Endothelial cell of umbilical vein (primary cell): ENCODE measurements around the gene DTX3. TPM values are rescaled to one million over a fixed set of nuclear protein-coding genes. Genes with fewer than 3 reads are reported as not detected.

ENCODE experiments used
- polyA plus RNA-seq, 4 experiments: library from polyadenylated mRNA; depleted of rRNA in 3 of 4; stranded (reverse) in 3 of 4; unstranded in 1 of 4; fragments of >200 nt; gene quantifications; 2 replicates each; pipeline versions ENCODE4 v1.2.1 to v1.2.3, GENCODE V29; 2011 to 2012; ENCODE audit warnings: missing spikeins in 1 of 4
- total RNA-seq: library from RNA; stranded (reverse); gene quantifications from 2 replicates; pipeline ENCODE4 v1.2.3, GENCODE V29; 2021

The DTX3 gene
- total and polyA plus RNA-seq, 2 donors (not counting 3 experiments of a cell fraction or from before 2014, with no cell fraction given): 34.5 to 51.4 TPM

Other genes with a start within 250 kb of the DTX3 start
- gene R3HDM2, start 173.8 kb upstream of the DTX3 start, total RNA-seq: 31.3 and 36.6 TPM in 2 replicates
- gene R3HDM2, start 173.8 kb upstream of the DTX3 start, polyA plus RNA-seq: 26.1 and 28.0 TPM in 2 replicates
- not detected in 2 replicates for gene INHBC, start 170.0 kb upstream of the DTX3 start, total RNA-seq
- gene INHBC, start 170.0 kb upstream of the DTX3 start, polyA plus RNA-seq: 0.08 TPM in 1 of 2 replicates, not detected in the other
- gene INHBE, start 149.5 kb upstream of the DTX3 start, total RNA-seq: not detected in 2 replicates
- not detected in 2 replicates for gene INHBE, start 149.5 kb upstream of the DTX3 start, polyA plus RNA-seq
- gene GLI1, start 145.0 kb upstream of the DTX3 start, total RNA-seq: 0.29 and 1.1 TPM in 2 replicates
- gene GLI1, start 145.0 kb upstream of the DTX3 start, polyA plus RNA-seq: 0.10 and 0.14 TPM in 2 replicates
- 0.38 TPM in 1 of 2 replicates, not detected in the other for gene ARHGAP9, start 125.0 kb upstream of the DTX3 start, total RNA-seq
- gene ARHGAP9, start 125.0 kb upstream of the DTX3 start, polyA plus RNA-seq: 0.25 and 0.35 TPM in 2 replicates
- gene MARS1, start 116.8 kb upstream of the DTX3 start, total RNA-seq: 212 and 216 TPM in 2 replicates
- 98.8 and 118 TPM in 2 replicates for gene MARS1, start 116.8 kb upstream of the DTX3 start, polyA plus RNA-seq
- 9.8 and 13.7 TPM in 2 replicates for gene DDIT3, start 84.3 kb upstream of the DTX3 start, total RNA-seq
- 15.4 and 22.0 TPM in 2 replicates for gene DDIT3, start 84.3 kb upstream of the DTX3 start, polyA plus RNA-seq
- gene MBD6, start 82.0 kb upstream of the DTX3 start, total RNA-seq: 85.6 and 95.2 TPM in 2 replicates
- 8.5 and 10.6 TPM in 2 replicates for gene MBD6, start 82.0 kb upstream of the DTX3 start, polyA plus RNA-seq
- 157 and 161 TPM in 2 replicates for gene DCTN2, start 57.6 kb upstream of the DTX3 start, total RNA-seq
- 146 and 234 TPM in 2 replicates for gene DCTN2, start 57.6 kb upstream of the DTX3 start, polyA plus RNA-seq
- 0.12 and 0.35 TPM in 2 replicates for gene KIF5A, start 54.8 kb upstream of the DTX3 start, total RNA-seq
- gene KIF5A, start 54.8 kb upstream of the DTX3 start, polyA plus RNA-seq: 0.05 and 0.07 TPM in 2 replicates
- 9.1 and 11.5 TPM in 2 replicates for gene PIP4K2C, start 13.6 kb upstream of the DTX3 start, total RNA-seq
- gene PIP4K2C, start 13.6 kb upstream of the DTX3 start, polyA plus RNA-seq: 10.5 and 11.3 TPM in 2 replicates
- gene ARHGEF25, start 6.6 kb downstream of the DTX3 start, total RNA-seq: 4.7 and 7.4 TPM in 2 replicates
- gene ARHGEF25, start 6.6 kb downstream of the DTX3 start, polyA plus RNA-seq: 3.5 and 4.7 TPM in 2 replicates
- 0.25 and 0.35 TPM in 2 replicates for gene B4GALNT1, start 28.4 kb downstream of the DTX3 start, total RNA-seq
- 0.24 and 0.33 TPM in 2 replicates for gene B4GALNT1, start 28.4 kb downstream of the DTX3 start, polyA plus RNA-seq
- gene OS9, start 89.3 kb downstream of the DTX3 start, total RNA-seq: 188 and 212 TPM in 2 replicates
- gene OS9, start 89.3 kb downstream of the DTX3 start, polyA plus RNA-seq: 374 and 561 TPM in 2 replicates
- gene AGAP2, start 133.9 kb downstream of the DTX3 start, total RNA-seq: 0.05 and 0.24 TPM in 2 replicates
- gene AGAP2, start 133.9 kb downstream of the DTX3 start, polyA plus RNA-seq: 0.04 and 0.05 TPM in 2 replicates
- 14.6 and 15.0 TPM in 2 replicates for gene TSPAN31, start 140.2 kb downstream of the DTX3 start, total RNA-seq
- 33.3 and 43.9 TPM in 2 replicates for gene TSPAN31, start 140.2 kb downstream of the DTX3 start, polyA plus RNA-seq
- 156 and 171 TPM in 2 replicates for gene CDK4, start 147.5 kb downstream of the DTX3 start, total RNA-seq
- gene CDK4, start 147.5 kb downstream of the DTX3 start, polyA plus RNA-seq: 300 and 332 TPM in 2 replicates
- gene MARCHF9, start 150.3 kb downstream of the DTX3 start, total RNA-seq: 3.0 and 4.6 TPM in 2 replicates
- 4.8 and 5.8 TPM in 2 replicates for gene MARCHF9, start 150.3 kb downstream of the DTX3 start, polyA plus RNA-seq
- 2.4 and 2.7 TPM in 2 replicates for gene CYP27B1, start 162.3 kb downstream of the DTX3 start, total RNA-seq
- 0.62 TPM in 2 replicates for gene CYP27B1, start 162.3 kb downstream of the DTX3 start, polyA plus RNA-seq
- gene METTL1, start 167.3 kb downstream of the DTX3 start, total RNA-seq: 24.3 and 24.8 TPM in 2 replicates
- gene METTL1, start 167.3 kb downstream of the DTX3 start, polyA plus RNA-seq: 23.6 and 25.0 TPM in 2 replicates
- 6.6 and 8.8 TPM in 2 replicates for gene EEF1AKMT3, start 167.8 kb downstream of the DTX3 start, total RNA-seq
- gene EEF1AKMT3, start 167.8 kb downstream of the DTX3 start, polyA plus RNA-seq: 7.3 and 7.9 TPM in 2 replicates
- gene TSFM, start 178.0 kb downstream of the DTX3 start, total RNA-seq: 39.3 and 41.8 TPM in 2 replicates
- gene TSFM, start 178.0 kb downstream of the DTX3 start, polyA plus RNA-seq: 13.2 and 16.5 TPM in 2 replicates
- 2.2 and 3.0 TPM in 2 replicates for gene AVIL, start 213.9 kb downstream of the DTX3 start, total RNA-seq
- gene AVIL, start 213.9 kb downstream of the DTX3 start, polyA plus RNA-seq: 1.0 and 1.1 TPM in 2 replicates
- gene CTDSP2, start 241.9 kb downstream of the DTX3 start, total RNA-seq: 128 and 142 TPM in 2 replicates
- gene CTDSP2, start 241.9 kb downstream of the DTX3 start, polyA plus RNA-seq: 120 and 146 TPM in 2 replicates